Measurements from ENCODE around the gene GREB1. TPM values are rescaled to one million over a fixed set of nuclear protein-coding genes. Genes with fewer than 3 reads are reported as not detected.

The GREB1 gene
- total RNA-seq, 1 experiment from 2014 or later: 0.90 TPM

- no peak for DNase-seq
- Mint-ChIP-seq H3K27me3 (ENCODE audit: unreplicated experiment) (peaks cover 28% of the 10 kb centered on the region), H3K27ac (ENCODE audit: unreplicated experiment) (no peak overlapping the region), H3K4me1 (ENCODE audit: low read depth, unreplicated experiment) (no peaks in the 10 kb centered on the region), H3K36me3 (ENCODE audit: insufficient read depth, unreplicated experiment) (no peaks in the 10 kb centered on the region), H3K4me3 (ENCODE audit: low read depth, unreplicated experiment) (no peak overlapping the region), H3K9me3 (ENCODE audit: low read depth, unreplicated experiment) (no peaks in the 10 kb centered on the region)
- no peak for TF ChIP-seq CTCF (IDR thresholded peaks at IDR 0.05; ENCODE audit: unreplicated experiment)
- intact Hi-C loops (cut with micrococcal nuclease; ENCODE audit: unreplicated experiment): loop anchor here (10.0 kb wide), 1 partner anchor 526 kb away; no protein-coding TSS in a partner anchor
- CTCF ChIA-PET: interaction anchor here (0.7 kb wide), 1 partner anchor 83 kb away, joined by 5 read pairs; no protein-coding TSS in a partner anchor
- no TSS peak for BruUV-seq (replicated peaks)
Measured at GRCh38 chr2:11568436-11568835, 34.6 kb downstream of the GREB1 start.

- Mint-ChIP-seq H3K27ac (ENCODE audit: unreplicated experiment) (no peak overlapping the region), H3K27me3 (ENCODE audit: unreplicated experiment) (peaks cover 28% of the 10 kb centered on the region), H3K36me3 (ENCODE audit: insufficient read depth, unreplicated experiment) (no peaks in the 10 kb centered on the region), H3K4me3 (ENCODE audit: low read depth, unreplicated experiment) (no peak overlapping the region), H3K4me1 (ENCODE audit: low read depth, unreplicated experiment) (no peaks in the 10 kb centered on the region), H3K9me3 (ENCODE audit: low read depth, unreplicated experiment) (no peaks in the 10 kb centered on the region)
- CTCF ChIA-PET: interaction anchor here (0.6 to 1.0 kb wide), 2 partner anchors 12 to 13 kb away, joined by 3 to 4 read pairs; no protein-coding TSS in a partner anchor
- DNase-seq: no peak
- TF ChIP-seq CTCF (IDR thresholded peaks at IDR 0.05; ENCODE audit: unreplicated experiment): no peak
- intact Hi-C loops (cut with micrococcal nuclease; ENCODE audit: unreplicated experiment): loop anchor here (10.0 kb wide), 1 partner anchor 525 kb away; no protein-coding TSS in a partner anchor
- no TSS peak for BruUV-seq (replicated peaks)
Measured at GRCh38 chr2:11569636-11570035, 35.8 kb downstream of the GREB1 start.

GRCh38 chr2:11571170-11571569 lies 37.3 kb downstream of the GREB1 start:
- intact Hi-C loops (cut with micrococcal nuclease; ENCODE audit: unreplicated experiment): no loop called here
- no peak overlapping the region for H3K4me3 Mint-ChIP-seq (ENCODE audit: low read depth, unreplicated experiment)
- H3K27ac Mint-ChIP-seq (ENCODE audit: unreplicated experiment): no peak overlapping the region
- H3K9me3 Mint-ChIP-seq (ENCODE audit: low read depth, unreplicated experiment): no peaks in the 10 kb centered on the region
- no peaks in the 10 kb centered on the region for H3K4me1 Mint-ChIP-seq (ENCODE audit: low read depth, unreplicated experiment)
- TF ChIP-seq CTCF (IDR thresholded peaks at IDR 0.05; ENCODE audit: unreplicated experiment): no peak
- DNase-seq: no peak
- H3K36me3 Mint-ChIP-seq (ENCODE audit: insufficient read depth, unreplicated experiment): no peaks in the 10 kb centered on the region
- peaks cover 28% of the 10 kb centered on the region for H3K27me3 Mint-ChIP-seq (ENCODE audit: unreplicated experiment)
- CTCF ChIA-PET: interaction anchor here (0.5 kb wide), 1 partner anchor 19 kb away, joined by 4 read pairs; no protein-coding TSS in a partner anchor
- BruUV-seq (replicated peaks): no TSS peak

GRCh38 chr2:11572996-11573395 lies 39.2 kb downstream of the GREB1 start:
- CTCF ChIA-PET: no interaction called here
- H3K27ac Mint-ChIP-seq (ENCODE audit: unreplicated experiment): no peak overlapping the region
- DNase-seq: no peak
- H3K4me1 Mint-ChIP-seq (ENCODE audit: low read depth, unreplicated experiment): no peaks in the 10 kb centered on the region
- no TSS peak for BruUV-seq (replicated peaks)
- peaks cover 22% of the 10 kb centered on the region for H3K27me3 Mint-ChIP-seq (ENCODE audit: unreplicated experiment)
- intact Hi-C loops (cut with micrococcal nuclease; ENCODE audit: unreplicated experiment): no loop called here
- H3K36me3 Mint-ChIP-seq (ENCODE audit: insufficient read depth, unreplicated experiment): no peaks in the 10 kb centered on the region
- no peak overlapping the region for H3K4me3 Mint-ChIP-seq (ENCODE audit: low read depth, unreplicated experiment)
- H3K9me3 Mint-ChIP-seq (ENCODE audit: low read depth, unreplicated experiment): no peaks in the 10 kb centered on the region
- TF ChIP-seq CTCF (IDR thresholded peaks at IDR 0.05; ENCODE audit: unreplicated experiment): no peak

All from Calu3 (cell line).